ENCODE data around the gene SEC14L1. TPM values are rescaled to one million over a fixed set of nuclear protein-coding genes. Genes with fewer than 3 reads are reported as not detected.

Gene SEC14L1
- total and polyA plus RNA-seq, 4 donors: 17.0 to 52.0 (median 26.8) TPM

- Histone ChIP-seq H3K27ac (ENCODE audit: low read depth in 1 of 2, low read length in 2 of 2) (peak overlapping the region in 1 of 2 donors; percentile 55), H3K9ac (ENCODE audit: low read depth in 1 of 2, low read length in 2 of 2) (no peak overlapping the region), H3K9me3 (ENCODE audit: control insufficient read depth in 4 of 4, low read length in 3 of 4) (no peaks in the 10 kb centered on the region), H3K36me3 (ENCODE audit: control insufficient read depth in 4 of 4, insufficient read depth in 3 of 4, low read depth in 1 of 4, low read length in 3 of 4) (no peaks in the 10 kb centered on the region), H3K4me3 (ENCODE audit: low read depth in 1 of 3, low read length in 3 of 3) (no peak overlapping the region), H3K4me1 (ENCODE audit: control insufficient read depth in 4 of 4, insufficient read depth in 4 of 4, low read length in 3 of 4) (no peaks in the 10 kb centered on the region), H3K27me3 (ENCODE audit: control insufficient read depth in 4 of 4, insufficient read depth in 4 of 4, low read length in 3 of 4) (no peaks in the 10 kb centered on the region)
- TF ChIP-seq SP1 (IDR thresholded peaks at IDR 0.05): peak; percentile 57
- TF ChIP-seq HNF4G (IDR thresholded peaks at IDR 0.05): no peak
- peak; percentile 37 to 40 for TF ChIP-seq RXRA (IDR thresholded peaks at IDR 0.05)
- peak; percentile 64 for TF ChIP-seq NR2F2 (IDR thresholded peaks at IDR 0.05)
- peak in 1 of 2 donors; percentile 38 for TF ChIP-seq GABPA (IDR thresholded peaks at IDR 0.05 in 1 of 2, conservative IDR thresholded peaks at IDR 0.05 in 1 of 2)
- no peak for DNase-seq (ENCODE audit: low spot score)
- 73% methylated on average over 15 of the region's 15 CpGs for WGBS
These were observed 16.4 kb upstream of the SEC14L1 start for GRCh38 chr17:77124192-77124889.

- no peaks in the 10 kb centered on the region for H3K27me3 ChIP-seq (ENCODE audit: control insufficient read depth in 4 of 4, insufficient read depth in 4 of 4, low read length in 3 of 4)
- no peaks in the 10 kb centered on the region for H3K4me1 ChIP-seq (ENCODE audit: control insufficient read depth in 4 of 4, insufficient read depth in 4 of 4, low read length in 3 of 4)
- H3K4me3 ChIP-seq (ENCODE audit: low read depth in 1 of 3, low read length in 3 of 3): no peak overlapping the region
- H3K27ac ChIP-seq (ENCODE audit: low read depth in 1 of 2, low read length in 2 of 2): peak overlapping the region in 1 of 2 donors; percentile 10
- no peak for TF ChIP-seq REST (IDR thresholded peaks at IDR 0.05)
- TF ChIP-seq RXRA (IDR thresholded peaks at IDR 0.05): no peak
- TF ChIP-seq NR2F2 (IDR thresholded peaks at IDR 0.05): peak; percentile 39
- no peaks in the 10 kb centered on the region for H3K36me3 ChIP-seq (ENCODE audit: control insufficient read depth in 4 of 4, insufficient read depth in 3 of 4, low read depth in 1 of 4, low read length in 3 of 4)
- H3K9ac ChIP-seq (ENCODE audit: low read depth in 1 of 2, low read length in 2 of 2): no peak overlapping the region
- 76% methylated on average over 8 of the region's 8 CpGs for WGBS
- DNase-seq (ENCODE audit: low spot score): no peak
- H3K9me3 ChIP-seq (ENCODE audit: control insufficient read depth in 4 of 4, low read length in 3 of 4): no peaks in the 10 kb centered on the region
These were observed 15.3 kb upstream of the SEC14L1 start for GRCh38 chr17:77125432-77125901.

- 69% methylated on average over 7 of the region's 7 CpGs for WGBS
- no peaks in the 10 kb centered on the region for H3K36me3 ChIP-seq (ENCODE audit: control insufficient read depth in 4 of 4, insufficient read depth in 3 of 4, low read depth in 1 of 4, low read length in 3 of 4)
- H3K27ac ChIP-seq (ENCODE audit: low read depth in 1 of 2, low read length in 2 of 2): peak overlapping the region in 1 of 2 donors; percentile 5
- no peak overlapping the region for H3K9ac ChIP-seq (ENCODE audit: low read depth in 1 of 2, low read length in 2 of 2)
- no peak for DNase-seq (ENCODE audit: low spot score)
- H3K9me3 ChIP-seq (ENCODE audit: control insufficient read depth in 4 of 4, low read length in 3 of 4): no peaks in the 10 kb centered on the region
- H3K4me1 ChIP-seq (ENCODE audit: control insufficient read depth in 4 of 4, insufficient read depth in 4 of 4, low read length in 3 of 4): no peaks in the 10 kb centered on the region
- no peaks in the 10 kb centered on the region for H3K27me3 ChIP-seq (ENCODE audit: control insufficient read depth in 4 of 4, insufficient read depth in 4 of 4, low read length in 3 of 4)
- no peak overlapping the region for H3K4me3 ChIP-seq (ENCODE audit: low read depth in 1 of 3, low read length in 3 of 3)
- TF ChIP-seq ATF3 (IDR thresholded peaks at IDR 0.05) (no peak), YY1 (IDR thresholded peaks at IDR 0.05) (no peak), SP1 (IDR thresholded peaks at IDR 0.05) (no peak), FOXA1 (IDR thresholded peaks at IDR 0.05) (no peak), RXRA (IDR thresholded peaks at IDR 0.05) (no peak), RAD21 (IDR thresholded peaks at IDR 0.05) (no peak), HNF4G (IDR thresholded peaks at IDR 0.05) (no peak), NR2F2 (IDR thresholded peaks at IDR 0.05) (no peak), HNF4A (conservative IDR thresholded peaks at IDR 0.05) (no peak), TAF1 (conservative IDR thresholded peaks at IDR 0.05) (no peak), GABPA (IDR thresholded peaks at IDR 0.05 in 1 of 2, conservative IDR thresholded peaks at IDR 0.05 in 1 of 2) (no peak), MAX (IDR thresholded peaks at IDR 0.05) (no peak), CTCF (IDR thresholded peaks at IDR 0.05; ENCODE audit: low read depth, low read length, missing input control) (no peak), EGR1 (IDR thresholded peaks at IDR 0.05; ENCODE audit: low read depth in 2 of 2) (no peak), REST (IDR thresholded peaks at IDR 0.05) (no peak), JUND (IDR thresholded peaks at IDR 0.05) (no peak)
These were observed 14.2 kb upstream of the SEC14L1 start for GRCh38 chr17:77126519-77126918.
